Activated naive CD4-positive, alpha-beta T cell treated with anti-CD3 and anti-CD28 coated beads, Interleukin-2, amount 10 ng/mL, durations not matched to agents 7 days and 5 days (primary cell): ENCODE data around the gene BICRA.
A peak's percentile ranks its signal among the peaks of the same experiment; 100 is the strongest.
"Not testable (repeated sequence)": the region's sequence is repeated elsewhere in the genome, so short reads cannot be mapped to it uniquely, and the experiment has no call there.

Source experiments
- CTCF ChIA-PET: fragments of 350-600 bp; sonication (Branson Sonifier 250); formaldehyde crosslinking; loops from one replicate; lab custom pipeline; 2021; ENCODE audit warnings: antibody characterized with exemption; lab: Charles Lee
- DNase-seq: peaks from one replicate; pipeline ENCODE4 v3.0.0-alpha.2; 2020
- H3K27ac Mint-ChIP-seq: one replicate; pipeline ENCODE4 v1.8.0; 2021; ENCODE audit warnings: mild to moderate bottlenecking, moderate library complexity, mixed read lengths
- H3K27me3 Mint-ChIP-seq: one replicate; pipeline ENCODE4 v1.8.0; 2021; ENCODE audit warnings: mild to moderate bottlenecking, mixed read lengths
- H3K36me3 Mint-ChIP-seq: one replicate; pipeline ENCODE4 v1.8.0; 2021; ENCODE audit warnings: mixed read lengths
- H3K4me1 Mint-ChIP-seq: one replicate; pipeline ENCODE4 v1.8.0; 2021; ENCODE audit warnings: mixed read lengths
- H3K4me3 Mint-ChIP-seq: one replicate; pipeline ENCODE4 v1.8.0; 2021; ENCODE audit warnings: mild to moderate bottlenecking, moderate library complexity, mixed read lengths
- H3K9me3 Mint-ChIP-seq: one replicate; pipeline ENCODE4 v1.8.0; 2021; ENCODE audit warnings: mixed read lengths

The BICRA gene

DNA sequence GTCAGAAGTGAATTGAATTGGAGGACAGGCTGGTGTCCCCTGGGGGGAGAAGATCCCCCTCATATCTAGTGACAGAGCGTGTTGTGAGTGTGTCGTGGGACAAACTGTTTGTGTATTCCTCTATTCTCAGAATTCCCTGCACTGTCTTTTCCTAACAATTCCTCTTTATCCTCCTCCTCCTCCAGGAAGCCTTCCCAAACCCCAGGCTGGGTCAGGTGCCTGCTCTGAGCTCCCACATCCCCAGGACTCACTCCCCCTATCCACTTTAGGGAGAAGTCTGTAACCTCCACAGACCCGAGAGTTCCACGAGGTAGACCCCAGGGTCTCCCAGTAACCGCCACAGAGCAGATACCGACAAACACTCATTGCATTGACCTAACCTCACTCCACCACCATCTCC, 15.1 kb upstream of the BICRA start:
- Mint-ChIP-seq H3K27me3 (peaks cover 17% of the 10 kb centered on the region), H3K27ac (no peak overlapping the region), H3K36me3 (no peaks in the 10 kb centered on the region), H3K4me1 (peaks cover 15% of the 10 kb centered on the region), H3K4me3 (no peak overlapping the region), H3K9me3 (no peaks in the 10 kb centered on the region)
- CTCF ChIA-PET = interaction anchor here (0.6 kb wide), 1 partner anchor 34 kb away, joined by 3 read pairs; no protein-coding TSS in a partner anchor
- DNase-seq = no peak

DNA sequence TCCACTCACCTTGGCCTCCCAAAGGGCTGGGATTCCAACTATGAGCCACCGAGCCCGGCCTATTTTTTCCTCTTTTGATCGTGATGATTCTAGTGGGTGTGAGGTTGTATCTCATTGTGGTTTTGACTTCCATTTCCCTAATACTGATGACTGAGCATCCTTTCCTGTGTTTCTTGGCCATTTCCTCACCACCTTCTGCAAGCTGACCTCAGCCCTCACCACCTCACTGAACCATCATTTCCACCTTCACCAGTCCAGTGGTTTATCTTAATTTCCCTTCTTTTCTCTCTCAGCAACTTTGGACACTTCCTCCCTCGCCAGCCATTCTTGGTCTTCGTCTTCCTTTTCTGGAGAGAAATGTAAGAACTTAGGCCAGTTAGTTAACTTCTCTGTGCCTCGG, 13.0 kb upstream of the BICRA start:
- no peak for DNase-seq

DNA sequence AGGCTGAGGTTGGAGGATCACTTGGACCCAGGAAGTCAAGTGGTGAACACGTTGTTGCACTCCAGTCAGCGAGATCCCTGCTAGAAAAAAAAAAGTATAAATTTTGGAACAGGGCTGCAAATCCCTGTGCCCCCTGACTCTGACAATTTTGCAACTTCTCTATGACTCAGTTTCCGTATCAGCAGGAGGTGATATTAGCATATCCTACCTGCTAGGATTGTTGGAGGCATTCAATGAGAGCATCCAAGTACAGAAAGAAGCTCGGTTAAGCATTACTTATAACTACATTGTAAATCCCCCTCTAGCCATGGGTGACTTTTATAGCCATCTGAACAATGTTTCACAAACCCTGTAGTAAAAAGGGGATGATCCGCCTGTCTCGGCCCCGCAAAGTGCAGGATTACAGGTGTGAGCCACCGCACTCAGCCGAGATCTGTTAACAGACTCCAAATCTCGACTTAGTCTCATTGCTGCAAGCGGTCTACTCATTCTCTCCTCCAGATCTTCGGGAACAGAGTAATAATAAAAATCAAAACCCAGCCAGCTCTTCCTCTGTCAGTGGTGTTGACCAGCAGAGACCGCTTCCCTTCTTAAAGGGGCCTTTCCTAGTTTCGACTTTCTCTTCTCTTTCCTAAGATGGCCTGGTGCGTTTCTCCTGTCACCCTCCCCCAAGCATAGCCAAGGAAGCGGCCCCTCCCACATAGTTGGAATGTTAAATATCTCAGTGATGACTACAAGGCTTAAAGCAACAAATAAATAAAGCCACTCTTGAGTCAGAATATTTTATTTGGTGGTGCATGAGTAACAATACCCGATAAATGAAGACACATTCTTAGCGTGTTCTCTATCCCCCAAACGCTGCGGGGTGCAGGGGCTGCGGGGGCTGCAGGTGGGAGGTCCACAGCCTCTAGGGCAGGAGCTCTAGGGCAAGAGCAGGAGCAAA, 10.3 kb upstream of the BICRA start:
- CTCF ChIA-PET = interaction anchor here (0.7 kb wide), 1 partner anchor 9 kb away, joined by 3 read pairs; no protein-coding TSS in a partner anchor
- Mint-ChIP-seq H3K4me1 (peaks cover 40% of the 10 kb centered on the region), H3K27ac (peak overlapping the region; percentile 95), H3K4me3 (peak overlapping the region; percentile 76), H3K9me3 (no peaks in the 10 kb centered on the region), H3K36me3 (no peaks in the 10 kb centered on the region), H3K27me3 (peaks cover 27% of the 10 kb centered on the region)
- no peak for DNase-seq

More for the DNA sequence above, 13.0 kb upstream of the BICRA start:
- H3K4me1 Mint-ChIP-seq = peaks cover 32% of the 10 kb centered on the region
- H3K27me3 Mint-ChIP-seq = peaks cover 11% of the 10 kb centered on the region
- CTCF ChIA-PET = no interaction called here
- no peak overlapping the region for H3K4me3 Mint-ChIP-seq
- H3K9me3 Mint-ChIP-seq = no peaks in the 10 kb centered on the region
- H3K36me3 Mint-ChIP-seq = no peaks in the 10 kb centered on the region
- peak overlapping the region; percentile 56 for H3K27ac Mint-ChIP-seq

DNA sequence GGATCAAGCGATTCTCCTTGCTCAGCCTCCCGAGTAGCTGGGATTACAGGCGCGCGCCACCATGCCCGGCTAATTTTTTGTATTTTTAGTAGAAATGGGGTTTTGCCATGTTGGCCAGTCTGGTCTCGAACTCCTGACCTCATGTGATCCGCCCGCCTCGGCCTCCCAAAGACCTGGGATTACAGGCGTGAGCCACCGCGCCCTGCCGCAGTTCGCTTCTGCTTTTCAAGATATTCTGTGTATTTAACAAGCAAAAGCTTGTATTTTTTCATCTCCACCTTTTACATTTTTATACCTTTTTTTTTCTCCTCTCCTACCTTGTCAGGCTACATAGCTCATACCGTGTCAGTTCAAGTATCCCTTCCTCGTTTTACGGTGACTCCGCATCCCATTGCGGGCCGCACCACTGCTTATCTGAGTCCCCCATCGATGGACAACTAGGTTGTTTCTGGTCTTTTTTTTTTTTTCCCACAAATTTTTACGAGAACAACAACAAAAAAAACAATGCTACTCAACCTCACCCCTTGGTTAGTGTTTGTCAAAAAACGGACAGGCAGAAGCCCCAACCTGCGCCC, 9.2 kb upstream of the BICRA start:
- not testable (repeated sequence) for DNase-seq, H3K9me3 Mint-ChIP-seq, H3K36me3 Mint-ChIP-seq
- CTCF ChIA-PET = interaction anchor here (1.0 kb wide), 1 partner anchor 83 kb away, joined by 5 read pairs; no protein-coding TSS in a partner anchor
- Mint-ChIP-seq H3K4me1 (peaks cover 47% of the 10 kb centered on the region), H3K27me3 (peaks cover 32% of the 10 kb centered on the region), H3K4me3 (peak overlapping the region; percentile 76), H3K27ac (peak overlapping the region; percentile 95)

DNA sequence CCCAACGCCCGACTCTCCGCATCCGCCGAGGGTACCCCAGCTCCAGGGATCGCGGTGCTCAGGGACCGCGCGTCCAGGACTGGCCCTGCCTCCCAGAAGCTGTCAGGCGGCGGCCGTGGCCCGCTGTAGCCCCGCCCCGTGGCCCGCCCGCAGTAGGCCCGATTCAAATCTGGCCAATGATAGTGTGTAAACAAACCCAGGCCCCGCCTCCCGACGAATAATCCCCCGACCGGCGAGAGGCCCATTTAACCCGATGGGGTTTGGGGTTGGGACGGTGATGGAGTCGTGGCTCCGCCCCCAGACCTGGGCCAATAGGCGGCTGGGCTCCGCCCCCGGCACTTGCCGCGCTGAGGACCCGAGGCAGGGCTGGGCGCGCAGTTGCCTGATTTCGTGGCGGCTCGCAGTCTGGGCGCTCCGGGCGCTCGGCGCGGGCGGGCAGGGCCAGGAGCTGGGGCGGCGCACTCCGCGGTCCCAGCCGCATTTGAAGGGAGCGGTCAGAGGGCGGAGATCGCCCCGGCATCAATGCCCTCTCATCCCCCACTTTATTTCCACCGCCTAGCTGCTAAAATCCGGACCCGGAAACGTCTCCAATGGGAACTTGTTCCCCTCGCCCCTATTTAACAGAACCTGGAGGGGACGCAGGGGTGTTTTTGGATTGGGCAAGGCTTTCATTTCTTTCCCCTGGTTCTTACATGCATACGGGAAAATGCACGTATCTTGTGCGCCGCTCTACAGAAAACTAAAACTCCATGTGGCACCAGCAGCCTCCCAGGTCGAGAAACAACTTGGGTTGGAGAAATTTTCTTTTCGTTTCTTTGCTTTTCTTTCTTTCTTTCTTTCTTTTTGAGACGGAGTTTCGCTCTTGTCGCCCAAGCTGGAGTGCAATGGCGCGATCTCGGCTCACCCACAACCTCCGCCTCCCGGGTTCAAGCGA, 8.4 kb upstream of the BICRA start:
- H3K4me1 Mint-ChIP-seq = peaks cover 47% of the 10 kb centered on the region
- no peaks in the 10 kb centered on the region for H3K36me3 Mint-ChIP-seq
- H3K27ac Mint-ChIP-seq = peak overlapping the region; percentile 95
- peak overlapping the region; percentile 76 for H3K4me3 Mint-ChIP-seq
- DNase-seq = peak; percentile 100
- H3K9me3 Mint-ChIP-seq = no peaks in the 10 kb centered on the region
- CTCF ChIA-PET = interaction anchor here (1.0 kb wide), 1 partner anchor 84 kb away, joined by 5 read pairs; no protein-coding TSS in a partner anchor
- H3K27me3 Mint-ChIP-seq = peaks cover 33% of the 10 kb centered on the region

DNA sequence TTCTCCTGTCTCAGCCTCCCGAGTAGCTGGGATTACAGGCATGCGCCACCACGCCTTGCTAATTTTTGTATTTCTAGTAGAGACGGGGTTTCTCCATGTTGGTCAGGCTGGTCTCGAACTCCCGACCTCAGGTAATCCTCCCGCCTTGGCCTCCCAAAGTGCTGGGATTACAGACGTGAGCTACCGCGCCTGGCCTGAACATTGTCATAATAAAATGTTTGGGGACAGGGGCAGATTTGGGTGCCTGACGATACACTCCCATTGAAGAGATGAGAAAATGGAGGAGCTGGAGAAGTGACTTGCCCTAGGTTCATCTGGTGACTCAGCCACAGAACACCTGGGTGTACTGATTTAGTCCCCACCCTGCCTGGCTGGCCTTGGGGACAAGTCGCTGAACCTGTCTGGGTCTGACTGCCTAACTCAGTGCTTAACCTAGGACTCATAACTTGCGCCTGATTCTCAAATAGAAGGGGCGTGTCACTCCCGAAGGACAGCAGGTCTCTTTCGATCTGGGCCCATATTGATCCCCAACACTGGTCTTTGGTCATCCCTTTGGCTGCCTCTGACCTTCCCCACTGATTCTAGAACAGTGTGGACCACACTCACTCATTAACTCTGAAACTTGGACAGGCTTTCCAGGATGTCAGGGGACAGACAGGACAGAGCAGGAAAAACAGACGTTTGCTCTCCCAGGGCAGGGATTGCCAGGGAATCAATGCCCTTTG, 7.6 kb upstream of the BICRA start:
- H3K36me3 Mint-ChIP-seq = no peaks in the 10 kb centered on the region
- peaks cover 33% of the 10 kb centered on the region for H3K27me3 Mint-ChIP-seq
- DNase-seq = no peak
- peak overlapping the region; percentile 76 for H3K4me3 Mint-ChIP-seq
- peaks cover 41% of the 10 kb centered on the region for H3K4me1 Mint-ChIP-seq
- peak overlapping the region; percentile 95 for H3K27ac Mint-ChIP-seq
- CTCF ChIA-PET = no interaction called here
- H3K9me3 Mint-ChIP-seq = no peaks in the 10 kb centered on the region

DNA sequence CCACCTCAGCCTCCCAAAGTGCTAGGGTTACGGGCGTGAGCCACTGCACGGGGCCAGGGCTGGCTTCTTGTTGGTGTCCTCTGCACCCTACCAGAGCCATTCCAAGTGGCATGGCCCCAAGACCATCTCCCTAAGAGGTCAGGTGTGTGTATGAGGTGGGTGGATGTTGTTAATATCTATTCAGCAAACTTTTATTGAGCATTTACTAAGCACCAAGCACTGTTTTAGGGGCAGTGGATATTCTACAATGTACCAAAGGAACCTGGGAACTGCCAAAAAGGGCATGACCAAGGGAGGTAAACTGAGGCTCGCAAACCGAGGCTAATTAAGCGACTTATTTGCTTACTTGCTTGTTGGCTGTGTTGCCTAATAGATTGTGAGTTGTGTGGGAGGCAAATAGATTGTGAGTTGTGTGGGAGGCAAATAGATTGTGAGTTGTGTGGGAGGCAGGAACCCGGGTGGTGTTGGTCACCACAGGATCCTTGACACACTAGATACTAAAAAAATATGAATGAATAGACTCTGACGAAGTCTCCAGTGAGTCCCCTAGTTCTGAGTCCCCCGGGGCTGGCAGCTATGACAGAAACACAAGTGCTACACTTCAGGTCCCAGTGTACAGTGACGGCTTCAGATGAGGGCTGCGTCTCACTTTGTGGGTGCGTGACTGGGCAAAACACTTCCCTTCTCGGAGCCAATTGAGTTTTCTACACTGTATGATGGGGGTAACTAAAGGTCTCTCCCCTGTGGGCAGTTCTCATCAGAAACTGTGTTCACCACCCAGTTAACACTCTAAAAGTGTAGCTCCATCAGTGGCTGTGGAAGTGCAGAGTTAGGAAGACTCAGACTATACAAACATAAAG, 5.0 kb upstream of the BICRA start:
- H3K4me1 Mint-ChIP-seq = peaks cover 41% of the 10 kb centered on the region
- H3K9me3 Mint-ChIP-seq = no peaks in the 10 kb centered on the region
- H3K4me3 Mint-ChIP-seq = no peak overlapping the region
- H3K27ac Mint-ChIP-seq = no peak overlapping the region
- peaks cover 33% of the 10 kb centered on the region for H3K27me3 Mint-ChIP-seq
- no peak for DNase-seq
- CTCF ChIA-PET = interaction anchor here (1.2 kb wide), 1 partner anchor 82 kb away, joined by 3 read pairs; no protein-coding TSS in a partner anchor
- H3K36me3 Mint-ChIP-seq = peaks cover 8% of the 10 kb centered on the region

DNA sequence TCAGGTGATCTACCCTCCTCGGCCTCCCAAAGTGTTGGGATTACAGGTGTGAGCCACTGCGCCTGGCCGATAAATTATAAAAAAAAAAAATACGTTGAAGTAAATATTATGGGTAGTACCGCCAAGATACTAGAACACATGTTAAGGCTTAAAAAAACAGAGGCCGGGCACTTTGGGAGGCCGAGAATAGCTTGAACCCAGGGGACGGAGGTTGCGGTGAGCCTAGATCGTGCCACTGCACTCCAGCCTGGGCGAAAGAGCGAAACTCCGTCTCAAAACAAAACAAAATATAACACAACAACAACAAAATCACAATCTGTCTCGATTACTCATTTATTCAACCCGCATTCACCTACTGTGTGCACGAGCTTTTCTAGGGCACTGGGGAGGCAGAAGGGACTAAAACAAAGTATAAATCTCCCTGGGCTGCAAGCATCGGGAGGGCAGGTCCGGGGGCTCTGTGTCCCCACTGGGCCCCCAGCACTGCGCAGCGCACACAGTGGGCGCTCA, 1.3 kb upstream of the BICRA start:
- peak overlapping the region; percentile 92 for H3K27ac Mint-ChIP-seq
- CTCF ChIA-PET = interaction anchor here (0.6 to 1.1 kb wide), 2 partner anchors 9 to 174 kb away, joined by 3 to 4 read pairs; no protein-coding TSS in a partner anchor

DNA sequence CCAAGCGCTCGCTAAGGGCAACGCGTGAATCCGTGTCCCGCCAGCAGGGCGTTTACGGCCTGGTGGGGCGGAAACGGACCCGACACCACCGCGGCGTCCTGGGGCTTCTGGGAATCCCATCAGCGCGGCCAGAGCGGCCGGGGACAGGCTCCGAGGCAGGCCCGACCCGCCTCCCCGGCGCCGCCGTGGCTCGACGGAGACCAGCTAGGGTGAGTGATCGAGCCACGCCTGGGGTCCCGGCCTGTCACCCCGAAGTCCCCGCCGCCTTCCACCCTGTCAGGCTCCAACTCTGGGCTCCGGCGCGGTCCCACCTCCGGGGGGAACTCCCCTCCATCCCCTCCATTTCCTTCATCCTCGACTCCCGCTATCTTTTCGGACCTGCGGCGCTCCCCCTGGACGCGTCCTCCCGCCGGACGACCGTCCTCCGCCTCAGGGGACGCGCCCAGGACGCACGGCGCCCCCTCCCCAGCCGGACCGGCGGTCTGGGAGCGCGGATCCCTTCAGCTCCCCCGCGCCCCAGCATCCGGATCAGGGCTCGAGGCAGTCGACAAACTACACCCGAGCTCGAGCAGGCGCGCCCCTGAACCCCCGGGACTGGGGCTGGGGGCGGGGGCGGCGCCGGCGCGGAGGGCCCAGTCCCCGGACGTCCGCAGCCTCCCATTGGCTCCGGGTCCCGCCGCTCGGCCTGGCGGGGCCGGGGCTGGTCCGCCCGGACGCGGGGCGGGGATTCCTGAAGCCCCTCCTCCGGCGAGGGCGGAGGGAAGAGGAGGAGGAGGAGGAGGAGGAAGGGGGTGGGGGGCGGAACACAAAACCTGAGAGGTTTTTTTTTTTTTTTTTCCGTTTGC, 638 bp upstream of the BICRA start:
- Mint-ChIP-seq H3K27me3 (peaks cover 15% of the 10 kb centered on the region), H3K4me3 (peak overlapping the region; percentile 84), H3K9me3 (no peaks in the 10 kb centered on the region), H3K36me3 (peaks cover 17% of the 10 kb centered on the region), H3K4me1 (peaks cover 32% of the 10 kb centered on the region), H3K27ac (peak overlapping the region; percentile 92)
- CTCF ChIA-PET = no interaction called here
- peak; percentile 95 for DNase-seq

More for the DNA sequence above, 1.3 kb upstream of the BICRA start:
- no peak for DNase-seq
- Mint-ChIP-seq H3K4me3 (peak overlapping the region; percentile 84), H3K9me3 (no peaks in the 10 kb centered on the region), H3K4me1 (peaks cover 31% of the 10 kb centered on the region), H3K36me3 (peaks cover 16% of the 10 kb centered on the region), H3K27me3 (peaks cover 22% of the 10 kb centered on the region)

DNA sequence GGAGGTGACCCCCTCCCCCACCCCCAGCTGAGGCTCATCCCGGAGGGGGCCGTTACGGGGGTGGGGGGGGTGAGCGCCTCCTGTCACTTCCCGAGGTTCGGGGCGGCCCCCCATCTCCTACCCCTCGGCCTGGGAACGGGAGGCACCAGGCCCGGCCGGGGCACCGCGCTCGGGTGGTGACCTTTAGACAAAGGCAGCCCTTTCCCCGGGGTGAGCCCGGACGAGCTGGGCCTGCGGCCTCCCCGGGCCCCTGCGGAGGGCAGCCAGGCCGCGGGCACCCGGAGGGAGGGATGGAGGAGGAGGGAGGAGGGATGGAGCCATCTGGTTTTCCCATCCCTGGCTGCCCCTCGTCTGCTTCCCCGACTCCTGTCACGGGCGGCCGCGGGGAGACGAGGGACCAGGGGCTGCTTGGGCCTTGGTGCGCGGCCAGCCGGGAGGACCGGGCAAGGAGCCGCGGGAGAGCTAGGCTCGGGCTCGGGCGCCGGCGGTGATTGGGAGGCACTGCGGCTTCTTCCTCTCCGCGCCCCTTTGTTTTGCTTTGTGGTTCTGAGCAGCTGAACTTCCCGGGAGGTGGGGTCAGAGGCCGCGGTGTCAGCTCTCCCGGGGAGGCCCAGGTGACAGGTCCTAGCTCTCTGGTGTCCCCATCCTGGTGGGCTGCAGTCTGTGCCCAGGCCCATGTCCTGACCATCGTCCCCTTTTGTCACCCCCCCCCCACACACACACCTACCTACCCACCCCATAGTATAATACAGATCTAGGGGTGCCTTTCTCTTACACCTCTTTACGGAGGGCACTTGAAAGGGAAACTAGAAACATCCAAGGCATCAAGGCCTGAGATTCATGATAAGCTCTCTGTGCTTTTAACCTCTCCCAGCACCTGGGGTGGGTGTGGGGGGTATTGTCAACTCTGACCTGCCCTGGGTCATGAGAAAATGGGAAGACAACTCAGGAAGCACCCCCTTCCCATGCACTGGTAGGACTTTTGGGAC, 1.3 kb downstream of the BICRA start:
- H3K36me3 Mint-ChIP-seq = peaks cover 23% of the 10 kb centered on the region
- DNase-seq = peak; percentile 81
- H3K9me3 Mint-ChIP-seq = no peaks in the 10 kb centered on the region
- peak overlapping the region; percentile 90 for H3K4me3 Mint-ChIP-seq
- peak overlapping the region; percentile 89 for H3K27ac Mint-ChIP-seq
- no peaks in the 10 kb centered on the region for H3K27me3 Mint-ChIP-seq
- CTCF ChIA-PET = interaction anchor here (0.6 to 1.0 kb wide), 5 partner anchors 9 to 127 kb away, joined by 3 to 6 read pairs (median 3); partner anchors contain the start of gene KPTN
- peaks cover 32% of the 10 kb centered on the region for H3K4me1 Mint-ChIP-seq
